ENCODE measurements around the gene EFL1.

Gene EFL1

DNA sequence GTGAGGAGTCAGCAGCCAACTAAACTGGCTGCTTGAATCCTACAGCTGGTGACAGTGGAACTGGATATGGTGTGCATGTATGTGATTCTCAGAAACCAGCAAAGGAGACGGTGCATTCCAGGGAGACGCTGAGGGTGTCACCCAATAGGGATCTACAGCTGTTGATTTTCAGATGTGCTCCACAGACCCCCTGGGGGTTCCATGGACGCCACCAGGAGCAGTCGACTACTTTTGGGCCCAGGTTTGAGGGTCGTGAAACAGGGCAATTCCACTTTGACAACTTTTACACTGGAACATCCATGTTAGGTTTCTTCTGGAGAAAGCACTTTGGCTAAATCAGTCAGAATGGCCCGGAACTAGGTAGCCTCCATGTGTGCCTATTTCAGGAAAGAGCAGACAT lies 145.2 kb downstream of the EFL1 start:
- H3K4me3 ChIP-seq = no peak overlapping the region
- no peak for DNase-seq (ENCODE audit: low spot score)
- TF ChIP-seq, protein P1, sequence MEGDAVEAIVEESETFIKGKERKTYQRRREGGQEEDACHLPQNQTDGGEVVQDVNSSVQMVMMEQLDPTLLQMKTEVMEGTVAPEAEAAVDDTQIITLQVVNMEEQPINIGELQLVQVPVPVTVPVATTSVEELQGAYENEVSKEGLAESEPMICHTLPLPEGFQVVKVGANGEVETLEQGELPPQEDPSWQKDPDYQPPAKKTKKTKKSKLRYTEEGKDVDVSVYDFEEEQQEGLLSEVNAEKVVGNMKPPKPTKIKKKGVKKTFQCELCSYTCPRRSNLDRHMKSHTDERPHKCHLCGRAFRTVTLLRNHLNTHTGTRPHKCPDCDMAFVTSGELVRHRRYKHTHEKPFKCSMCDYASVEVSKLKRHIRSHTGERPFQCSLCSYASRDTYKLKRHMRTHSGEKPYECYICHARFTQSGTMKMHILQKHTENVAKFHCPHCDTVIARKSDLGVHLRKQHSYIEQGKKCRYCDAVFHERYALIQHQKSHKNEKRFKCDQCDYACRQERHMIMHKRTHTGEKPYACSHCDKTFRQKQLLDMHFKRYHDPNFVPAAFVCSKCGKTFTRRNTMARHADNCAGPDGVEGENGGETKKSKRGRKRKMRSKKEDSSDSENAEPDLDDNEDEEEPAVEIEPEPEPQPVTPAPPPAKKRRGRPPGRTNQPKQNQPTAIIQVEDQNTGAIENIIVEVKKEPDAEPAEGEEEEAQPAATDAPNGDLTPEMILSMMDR (IDR thresholded peaks at IDR 0.05) = no peak
- no peak overlapping the region for H3K27ac ChIP-seq

DNA sequence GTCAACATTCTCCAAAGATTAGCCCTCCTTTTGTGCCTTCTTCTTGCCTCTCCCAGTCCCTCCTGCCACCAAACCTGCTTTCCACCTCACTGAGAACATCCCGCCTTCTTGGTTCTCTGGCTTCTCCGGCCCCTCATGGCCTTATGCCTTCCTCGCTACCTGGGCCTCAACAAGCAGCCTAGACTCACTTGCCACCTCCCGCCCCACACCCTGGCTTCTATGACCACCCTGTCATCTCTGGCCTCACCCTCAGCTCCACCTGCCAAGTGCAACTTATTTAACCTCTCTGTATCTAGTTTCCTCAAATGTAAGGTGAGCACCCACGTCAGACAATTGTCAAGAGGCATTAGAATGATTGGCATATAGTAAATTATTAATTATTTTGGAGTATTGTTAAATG lies 147.9 kb downstream of the EFL1 start:
- DNase-seq (ENCODE audit: low spot score) = no peak
- H3K27ac ChIP-seq = no peak overlapping the region
- TF ChIP-seq, protein P1 (IDR thresholded peaks at IDR 0.05) = no peak
- no peak overlapping the region for H3K4me3 ChIP-seq

DNA sequence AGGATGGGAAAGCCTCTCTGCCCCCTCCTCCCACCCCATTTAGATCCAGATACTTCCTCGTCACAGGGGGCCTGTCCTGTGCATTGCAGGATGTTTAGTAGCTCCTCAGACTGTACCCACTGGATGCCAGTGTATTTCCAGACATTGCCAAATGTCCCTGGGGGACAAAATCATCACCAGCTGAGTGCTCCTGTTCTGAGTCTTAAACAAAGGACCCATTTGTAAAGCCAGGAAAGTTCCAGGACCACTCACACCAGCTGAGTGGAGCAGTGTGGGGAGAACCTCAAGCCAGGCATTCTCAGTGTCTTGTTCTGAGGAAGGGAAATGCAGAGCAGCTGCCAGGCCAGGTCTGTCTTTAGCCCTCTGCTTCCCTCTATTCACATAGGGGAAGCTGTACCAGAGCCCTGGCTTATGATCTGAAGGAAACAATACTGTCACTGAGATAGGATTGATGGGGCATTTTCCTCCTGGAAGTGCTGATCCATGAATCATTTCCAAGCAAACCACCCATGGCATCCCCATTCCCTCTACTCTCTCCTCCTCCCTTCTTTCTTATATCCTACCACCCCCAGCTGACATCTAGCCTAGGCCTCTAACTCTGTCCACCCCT lies 149.3 kb downstream of the EFL1 start:
- H3K4me3 ChIP-seq = no peak overlapping the region
- TF ChIP-seq, protein P1 (IDR thresholded peaks at IDR 0.05) = no peak
- H3K27ac ChIP-seq = no peak overlapping the region
- no peak for DNase-seq (ENCODE audit: low spot score)

DNA sequence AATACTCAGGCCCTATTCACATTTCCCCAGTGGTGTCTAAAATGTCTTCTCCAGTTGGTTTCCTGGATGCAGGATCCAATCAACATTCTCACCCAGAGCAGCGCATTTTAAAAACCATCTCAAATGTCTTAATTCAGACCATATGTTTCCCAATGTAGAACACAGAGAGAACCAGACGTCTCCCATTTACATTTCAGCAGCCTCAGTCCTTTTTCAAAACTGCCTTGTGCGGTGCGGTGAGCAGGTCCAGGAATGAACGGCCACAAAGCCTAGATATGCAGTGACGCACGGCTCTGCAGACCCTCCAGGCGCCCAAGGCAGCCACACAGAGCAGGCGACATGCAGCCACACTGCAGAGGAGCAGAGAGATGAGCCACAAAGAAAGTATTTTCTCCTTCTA lies 150.6 kb downstream of the EFL1 start:
- TF ChIP-seq, protein P1 (IDR thresholded peaks at IDR 0.05) = no peak
- Histone ChIP-seq H3K27ac (no peak overlapping the region), H3K4me3 (no peak overlapping the region)
- no peak for DNase-seq (ENCODE audit: low spot score)

DNA sequence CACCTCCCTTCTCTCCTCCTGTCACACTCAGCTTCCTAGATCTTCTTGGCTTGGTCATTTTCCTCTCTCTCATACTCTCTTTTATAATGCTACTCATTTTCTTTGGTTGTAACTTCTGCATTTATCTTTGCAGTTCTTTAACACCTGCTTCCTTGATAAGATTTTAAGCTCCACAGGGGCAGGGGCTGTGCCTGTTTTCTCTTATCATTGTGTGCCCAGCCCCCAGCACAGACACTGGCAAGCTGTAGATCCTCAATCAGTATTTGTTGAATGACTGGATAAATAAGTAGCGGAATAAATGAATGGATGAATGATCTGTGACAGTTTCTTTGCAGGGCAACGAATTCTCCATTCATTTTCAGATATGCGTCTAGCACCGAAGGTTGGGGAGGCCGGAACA lies 152.4 kb downstream of the EFL1 start:
- Histone ChIP-seq H3K27ac (no peak overlapping the region), H3K4me3 (no peak overlapping the region)
- TF ChIP-seq, protein P1 (IDR thresholded peaks at IDR 0.05) = no peak
- DNase-seq (ENCODE audit: low spot score) = no peak

DNA sequence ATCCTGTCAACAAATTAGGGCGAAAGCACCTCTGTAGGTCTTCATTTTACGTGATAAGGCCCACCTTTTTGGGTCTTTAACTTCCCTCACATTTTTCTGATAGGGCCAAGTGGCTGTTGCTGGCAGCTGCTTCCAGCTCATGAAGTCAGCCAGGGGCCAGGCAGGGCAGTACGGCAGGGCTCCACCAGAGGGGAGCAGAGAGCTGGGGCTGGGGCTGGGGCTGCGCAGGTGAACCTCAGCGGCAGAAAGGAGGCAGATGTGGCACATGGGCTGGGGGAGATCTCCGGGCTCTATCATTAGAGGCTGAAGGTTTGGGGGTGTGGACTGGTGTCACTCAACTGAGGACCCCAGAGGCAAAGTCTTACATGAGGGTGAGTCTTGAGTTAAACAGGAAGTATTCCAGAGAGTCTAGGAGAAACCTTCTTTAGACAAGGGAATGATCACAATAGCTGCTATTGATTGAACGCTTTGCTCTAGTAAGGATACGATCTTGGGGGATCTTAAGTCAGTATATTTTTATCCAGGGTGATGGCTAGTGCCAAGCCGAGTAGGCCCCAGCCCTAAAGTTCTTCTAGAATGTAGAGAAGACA lies 153.9 kb downstream of the EFL1 start:
- H3K4me3 ChIP-seq = no peak overlapping the region
- TF ChIP-seq, protein P1 (IDR thresholded peaks at IDR 0.05) = no peak
- no peak for DNase-seq (ENCODE audit: low spot score)

DNA sequence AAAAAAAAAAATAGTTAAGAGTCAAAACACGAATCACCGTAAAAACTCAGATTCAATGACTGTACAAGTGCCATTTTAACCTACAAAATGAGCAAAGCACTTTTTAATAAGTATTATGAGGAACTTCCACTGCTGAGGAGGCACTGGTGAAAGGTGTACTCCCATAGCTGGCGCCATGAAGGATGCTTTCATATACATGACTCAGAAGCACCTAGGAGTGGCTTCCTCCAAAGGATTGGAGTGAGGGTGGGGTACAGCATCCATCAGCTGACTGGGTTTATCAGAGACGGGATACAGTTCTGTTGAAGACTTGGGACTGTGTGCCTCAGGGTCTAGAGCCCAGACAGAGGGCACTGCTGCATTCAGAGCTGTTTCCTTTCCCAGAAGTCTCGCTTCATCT lies 155.9 kb downstream of the EFL1 start:
- Histone ChIP-seq H3K27ac (no peak overlapping the region), H3K4me3 (no peak overlapping the region)
- no peak for DNase-seq (ENCODE audit: low spot score)
- TF ChIP-seq, protein P1 (IDR thresholded peaks at IDR 0.05) = no peak

More for the DNA sequence above, 153.9 kb downstream of the EFL1 start:
- no peak overlapping the region for H3K27ac ChIP-seq
